Erythroblast (primary cell): ENCODE measurements around the gene GPX5.
"Not testable (repeated sequence)": the region's sequence is repeated elsewhere in the genome, so short reads cannot be mapped to it uniquely, and the experiment has no call there.

ENCODE experiments used
- DNase-seq, 2 experiments: peaks; one replicate each; lab custom pipeline; 2025; lab: John Stamatoyannopoulos, UW
- GATA1 ChIP-seq: IDR thresholded peaks from 2 replicates; pipeline ENCODE4 v1.6.1; 2011; ENCODE audit warnings: low read depth, mild to moderate bottlenecking, control low read depth, low read length, moderate library complexity
- POLR2A ChIP-seq: IDR thresholded peaks from 2 replicates; pipeline ENCODE4 v1.6.1; 2011; ENCODE audit warnings: mild to moderate bottlenecking, low read length

GPX5 gene

DNA sequence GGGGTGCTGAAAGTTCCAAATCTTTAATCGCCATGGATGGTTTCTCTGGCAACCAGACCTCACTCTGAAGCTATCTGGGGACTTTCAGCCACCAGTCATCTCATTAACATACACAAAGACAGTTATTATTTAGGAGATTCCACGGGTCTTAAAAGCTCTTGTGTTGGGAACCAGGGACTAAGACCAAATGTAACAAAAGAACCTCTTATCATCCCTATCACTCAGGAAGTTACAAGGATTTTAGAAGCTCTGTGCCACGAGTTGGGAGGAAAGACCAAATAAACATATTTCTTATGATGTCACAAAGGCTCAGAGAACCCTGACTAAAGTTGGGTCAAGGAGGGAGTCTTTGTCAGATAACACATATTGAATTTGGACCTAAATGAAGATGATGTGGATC lies 27.8 kb upstream of the GPX5 start:
- no peak for TF ChIP-seq GATA1
- no peak for TF ChIP-seq POLR2A
- no peak for DNase-seq

GRCh38 chr6:28501259-28501658 lies 24.4 kb upstream of the GPX5 start:
- no peak for DNase-seq
- TF ChIP-seq GATA1 (no peak), POLR2A (no peak)

DNA sequence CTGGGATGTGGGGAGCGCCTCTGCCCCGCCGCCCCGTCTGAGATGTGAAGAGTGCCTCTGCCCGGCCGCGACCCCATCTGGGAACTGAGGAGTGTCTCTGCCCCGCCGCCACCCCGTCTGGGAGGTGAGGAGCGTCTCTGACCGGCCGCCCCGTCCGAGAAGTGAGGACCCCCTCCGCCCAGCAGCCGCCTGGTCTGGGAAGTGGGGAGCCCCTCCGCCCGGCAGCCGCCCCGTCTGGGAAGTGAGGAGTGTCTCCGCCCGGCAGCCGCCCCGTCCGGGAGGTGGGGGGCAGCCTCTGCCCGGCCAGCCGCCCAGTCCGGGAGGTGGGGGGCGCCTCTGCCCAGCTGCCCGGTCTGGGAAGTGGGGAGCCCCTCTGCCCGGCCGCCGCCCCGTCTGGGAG lies 23.5 kb upstream of the GPX5 start:
- not testable (repeated sequence) for DNase-seq

GRCh38 chr6:28502709-28503305 lies 22.9 kb upstream of the GPX5 start:
- DNase-seq = not testable (repeated sequence)

GRCh38 chr6:28505733-28506132 lies 19.9 kb upstream of the GPX5 start:
- no peak for DNase-seq
- TF ChIP-seq GATA1 (no peak), POLR2A (no peak)

GRCh38 chr6:28506807-28507475 lies 18.7 kb upstream of the GPX5 start:
- TF ChIP-seq POLR2A (no peak), GATA1 (no peak)
- DNase-seq = no peak

DNA sequence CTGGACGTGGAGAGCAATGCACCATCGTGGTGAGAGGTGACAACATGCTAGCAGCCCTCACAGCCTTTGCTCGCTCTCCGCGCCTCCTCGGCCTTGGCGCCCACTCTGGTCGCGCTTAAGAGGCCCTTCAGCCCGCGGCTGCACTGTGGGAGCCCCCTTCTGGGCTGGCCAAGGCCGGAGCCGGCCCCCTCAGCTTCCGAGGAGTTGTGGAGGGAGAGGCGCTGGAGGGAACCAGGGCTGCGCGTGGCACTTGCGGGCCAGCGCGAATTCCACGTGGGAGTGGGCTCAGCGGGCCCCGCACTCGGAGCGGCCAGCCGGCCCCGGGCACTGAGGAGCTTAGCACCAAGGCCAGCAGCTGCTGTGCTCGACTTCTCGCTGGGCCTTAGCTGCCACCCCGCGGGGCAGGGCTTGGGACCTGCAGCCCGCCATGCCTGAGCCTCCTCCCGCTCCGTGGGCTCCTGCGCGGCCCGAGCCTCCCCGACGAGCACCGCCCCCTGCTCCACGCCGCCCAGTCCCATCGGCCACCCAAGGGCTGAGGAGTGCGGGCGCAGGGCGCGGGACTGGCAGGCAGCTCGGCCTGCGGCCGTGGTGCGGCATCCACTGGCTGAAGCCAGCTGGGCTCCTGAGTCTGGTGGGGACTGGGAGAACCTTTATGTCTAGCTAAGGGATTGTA lies 13.9 kb upstream of the GPX5 start:
- TF ChIP-seq GATA1 (no peak), POLR2A (no peak)
- no peak for DNase-seq

DNA sequence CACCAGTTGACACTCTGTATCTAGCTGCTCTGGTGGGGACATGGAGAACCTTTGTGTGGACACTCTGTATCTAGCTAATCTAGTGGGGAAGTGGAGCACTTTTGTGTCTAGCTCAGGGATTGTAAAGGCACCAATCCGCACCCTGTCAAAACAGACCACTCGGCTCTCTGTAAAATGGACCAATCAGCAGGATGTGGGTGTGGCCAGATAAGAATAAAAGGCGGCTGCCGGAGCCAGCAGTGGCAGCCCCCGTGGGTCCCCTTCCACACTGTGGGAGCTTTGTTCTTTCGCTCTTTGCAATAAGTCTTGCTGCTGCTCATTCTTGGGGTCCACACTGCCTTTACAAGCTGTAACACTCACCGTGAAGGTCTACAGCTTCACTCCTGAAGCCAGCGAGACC lies 13.3 kb upstream of the GPX5 start:
- DNase-seq = not testable (repeated sequence)

GRCh38 chr6:28515676-28516075 lies 10.0 kb upstream of the GPX5 start, which contains the start of gene GPX6:
GPX6 (minus strand) TSS chr6:28515793; CDS start chr6:28515743, 50 bp downstream.
- TF ChIP-seq POLR2A (no peak), GATA1 (no peak)
- no peak for DNase-seq

DNA sequence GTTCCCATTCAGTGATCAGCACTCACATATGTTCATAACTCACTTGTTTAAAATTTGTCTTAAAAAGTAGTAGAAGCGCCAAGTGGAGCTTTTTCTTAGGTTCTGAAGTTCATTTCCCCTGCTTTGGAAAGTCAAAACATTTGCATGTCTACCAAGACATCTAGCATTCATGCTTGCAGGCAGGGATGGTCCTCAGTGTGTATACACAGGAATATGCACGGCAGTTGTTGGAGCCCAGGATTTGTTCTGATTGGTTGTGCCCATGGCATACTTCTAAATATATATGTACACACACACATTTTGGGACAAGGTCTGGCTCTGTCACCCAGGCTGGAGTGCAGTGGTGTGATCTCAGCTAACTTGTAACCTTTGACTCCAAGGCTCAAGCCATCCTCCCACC lies 7.7 kb upstream of the GPX5 start:
- TF ChIP-seq GATA1 = no peak
- TF ChIP-seq POLR2A = no peak
- DNase-seq = no peak

DNA sequence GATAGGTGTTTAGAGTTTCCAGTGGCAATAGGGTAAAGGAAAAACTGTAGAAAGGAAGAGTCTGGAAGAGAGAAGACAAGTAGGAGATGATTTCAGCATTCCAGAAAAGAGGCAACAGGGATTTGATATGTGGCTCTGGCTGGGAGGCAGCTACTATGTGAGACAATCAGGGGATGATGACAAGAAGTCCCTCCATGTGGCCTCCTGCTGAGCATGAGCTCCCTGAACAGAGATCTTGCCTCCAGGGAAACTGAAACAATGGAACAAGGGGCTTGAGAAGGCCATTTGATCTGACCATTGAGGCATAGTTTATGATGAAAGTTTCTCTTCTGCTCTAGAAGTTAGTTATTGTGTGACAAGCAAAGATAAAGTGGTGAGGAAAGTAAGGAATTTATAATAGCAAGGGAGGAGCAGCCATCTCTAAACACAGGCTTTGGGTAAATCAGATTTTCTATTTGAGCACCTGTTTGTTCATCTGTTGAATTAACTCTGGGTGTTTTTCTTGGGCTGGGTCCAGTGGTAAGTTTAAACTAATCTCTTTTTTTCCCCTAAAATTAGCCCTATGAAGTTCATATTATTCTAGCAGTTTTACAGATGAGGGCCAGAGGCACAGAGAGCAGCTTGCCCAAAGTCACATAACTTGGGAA lies 3.0 kb upstream of the GPX5 start:
- DNase-seq = no peak
- TF ChIP-seq POLR2A (no peak), GATA1 (no peak)

DNA sequence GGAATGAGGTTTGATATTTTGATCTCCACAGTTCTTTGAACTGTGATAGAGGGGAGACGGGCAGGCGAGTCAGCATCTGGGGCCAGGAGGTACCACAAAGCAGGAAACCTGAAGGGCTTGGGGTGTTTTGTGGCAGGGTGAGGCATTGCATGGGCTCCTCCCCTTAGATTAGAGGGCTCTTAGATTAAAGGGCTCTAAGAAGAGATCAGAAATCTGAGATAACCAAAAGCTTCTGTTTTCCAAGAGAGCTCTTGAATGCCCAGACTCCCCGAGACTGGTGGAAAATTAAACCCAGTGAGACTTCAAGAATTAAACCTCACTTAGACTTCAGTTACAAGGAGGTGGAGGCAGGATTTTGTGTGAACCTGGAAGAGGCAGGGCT lies 2.4 kb upstream of the GPX5 start:
- no peak for TF ChIP-seq GATA1
- no peak for TF ChIP-seq POLR2A
- no peak for DNase-seq

DNA sequence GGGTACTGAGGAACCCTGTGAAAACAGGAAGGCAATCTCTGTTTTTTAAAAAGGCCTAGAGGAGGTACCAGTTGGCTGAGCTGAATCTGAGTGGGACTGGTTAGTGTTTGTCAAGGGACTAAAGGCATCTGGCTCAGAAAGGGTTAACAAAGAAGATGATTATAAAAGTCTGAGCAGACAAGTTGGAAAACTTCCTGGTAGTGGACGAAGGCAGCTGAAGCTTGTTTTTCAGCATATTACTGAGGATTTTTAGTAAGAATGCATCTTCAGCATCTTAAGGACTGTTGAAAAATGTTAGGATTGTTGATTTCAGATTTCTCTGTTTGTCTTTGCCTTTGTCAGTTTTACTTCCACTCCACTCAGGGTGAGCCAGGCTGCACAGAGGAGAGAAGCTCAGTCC lies 5.1 kb downstream of the GPX5 start:
- DNase-seq = no peak
- TF ChIP-seq POLR2A = no peak
- TF ChIP-seq GATA1 = no peak

DNA sequence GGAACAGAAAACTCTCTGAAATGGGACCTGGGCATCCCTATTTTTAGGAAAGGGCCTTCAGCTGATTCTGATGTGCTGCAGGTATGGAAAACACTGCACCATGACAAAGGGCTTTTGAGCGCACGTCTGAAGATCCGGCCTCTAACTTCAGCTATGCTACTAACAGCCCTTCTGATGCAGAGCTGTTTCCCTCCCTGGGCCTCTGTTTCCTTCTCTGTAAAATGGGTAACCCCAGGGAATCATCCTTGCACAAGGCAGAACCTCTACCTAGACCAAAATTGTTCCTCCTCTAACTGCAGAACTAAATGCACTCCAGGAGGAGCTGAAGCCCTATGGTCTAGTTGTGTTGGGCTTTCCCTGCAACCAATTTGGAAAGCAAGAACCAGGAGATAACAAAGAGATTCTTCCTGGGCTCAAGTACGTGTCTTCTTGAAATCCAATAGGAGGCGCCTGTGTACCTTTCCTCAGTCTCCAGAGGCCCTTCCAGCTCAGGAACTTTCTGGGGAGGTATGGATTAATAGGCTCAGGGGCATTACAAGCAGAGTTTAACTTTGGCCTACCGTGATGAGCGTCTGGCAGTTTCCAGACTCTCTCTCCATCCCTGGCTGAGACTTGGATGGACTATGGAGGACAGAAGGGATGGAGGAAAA lies 5.9 kb downstream of the GPX5 start:
- no peak for DNase-seq
- TF ChIP-seq GATA1 = no peak
- TF ChIP-seq POLR2A = no peak

GRCh38 chr6:28534306-28534705 lies 8.6 kb downstream of the GPX5 start:
- DNase-seq = no peak

More at GRCh38 chr6:28534306-28534705, 8.6 kb downstream of the GPX5 start:
- no peak for TF ChIP-seq GATA1
- no peak for TF ChIP-seq POLR2A
